SW480 (cell line): ENCODE data around the gene KANK3.
A peak's percentile ranks its signal among the peaks of the same experiment; 100 is the strongest.
"Not testable (repeated sequence)": the region's sequence is repeated elsewhere in the genome, so short reads cannot be mapped to it uniquely, and the experiment has no call there.

Source experiments
- DNase-seq: peaks from one replicate; pipeline ENCODE4 v3.0.0-alpha.2; 2016; ENCODE audit warnings: low spot score

KANK3 gene

GRCh38 chr19:8316351-8317125, 26.5 kb downstream of the KANK3 start:
- no peak for DNase-seq

GRCh38 chr19:8314981-8315640, 28.0 kb downstream of the KANK3 start:
- DNase-seq: not testable (repeated sequence)

- no peak for DNase-seq
Measured at GRCh38 chr19:8311461-8312260, 31.4 kb downstream of the KANK3 start.

DNA sequence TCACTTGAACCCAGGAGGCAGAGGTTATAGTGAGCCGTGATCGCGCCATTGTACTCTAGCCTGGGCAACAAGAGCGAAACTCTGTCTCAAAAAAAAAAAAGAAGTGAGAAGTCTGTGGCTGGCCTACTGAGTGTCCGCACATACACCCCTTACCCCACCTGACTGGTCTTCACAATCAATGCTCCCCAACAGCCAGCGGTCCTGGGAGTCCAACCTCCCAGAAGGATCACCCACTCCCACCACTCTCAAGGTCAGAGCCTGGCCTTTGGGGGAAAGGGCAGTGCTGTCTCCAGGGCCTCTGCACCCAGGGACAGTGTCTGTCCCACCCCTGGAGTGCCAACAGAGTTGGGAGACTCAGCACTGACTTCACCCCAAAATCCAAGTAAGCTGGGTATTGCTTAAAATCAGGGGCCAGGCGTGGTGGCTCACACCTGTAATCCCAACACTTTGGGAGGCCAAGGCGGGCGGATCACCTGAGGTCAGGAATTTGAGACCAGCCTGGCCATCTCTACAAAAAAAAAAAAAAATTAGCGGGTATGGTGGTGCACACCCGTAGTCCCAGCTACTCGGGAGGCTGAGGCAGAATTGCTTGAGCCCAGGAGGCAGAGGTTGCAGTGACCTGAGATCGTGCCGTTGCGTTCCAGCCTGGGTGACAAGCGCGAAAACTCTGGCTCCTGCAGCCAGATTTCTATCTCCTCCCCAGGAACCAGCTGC, 32.6 kb downstream of the KANK3 start:
- no peak for DNase-seq

DNA sequence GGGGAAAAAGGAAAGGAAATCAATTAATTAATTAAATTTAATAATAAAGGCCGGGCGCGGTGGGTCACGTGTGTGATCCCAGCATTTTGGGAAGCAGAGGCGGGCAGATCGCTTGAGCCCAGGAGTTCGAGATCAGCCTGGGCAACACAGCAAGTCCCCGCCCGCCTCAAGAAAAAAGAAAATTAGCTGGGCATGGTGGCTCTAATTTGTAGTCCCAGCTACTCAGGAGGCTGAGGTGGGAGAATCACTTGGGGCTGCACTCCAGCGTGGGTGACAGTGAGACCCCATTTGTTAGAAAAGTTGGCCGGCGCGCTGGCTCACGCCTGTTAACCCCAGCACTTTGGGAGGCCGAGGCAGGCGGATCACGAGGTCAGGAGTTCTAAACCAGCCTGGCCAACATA, 34.2 kb downstream of the KANK3 start:
- no peak for DNase-seq

DNA sequence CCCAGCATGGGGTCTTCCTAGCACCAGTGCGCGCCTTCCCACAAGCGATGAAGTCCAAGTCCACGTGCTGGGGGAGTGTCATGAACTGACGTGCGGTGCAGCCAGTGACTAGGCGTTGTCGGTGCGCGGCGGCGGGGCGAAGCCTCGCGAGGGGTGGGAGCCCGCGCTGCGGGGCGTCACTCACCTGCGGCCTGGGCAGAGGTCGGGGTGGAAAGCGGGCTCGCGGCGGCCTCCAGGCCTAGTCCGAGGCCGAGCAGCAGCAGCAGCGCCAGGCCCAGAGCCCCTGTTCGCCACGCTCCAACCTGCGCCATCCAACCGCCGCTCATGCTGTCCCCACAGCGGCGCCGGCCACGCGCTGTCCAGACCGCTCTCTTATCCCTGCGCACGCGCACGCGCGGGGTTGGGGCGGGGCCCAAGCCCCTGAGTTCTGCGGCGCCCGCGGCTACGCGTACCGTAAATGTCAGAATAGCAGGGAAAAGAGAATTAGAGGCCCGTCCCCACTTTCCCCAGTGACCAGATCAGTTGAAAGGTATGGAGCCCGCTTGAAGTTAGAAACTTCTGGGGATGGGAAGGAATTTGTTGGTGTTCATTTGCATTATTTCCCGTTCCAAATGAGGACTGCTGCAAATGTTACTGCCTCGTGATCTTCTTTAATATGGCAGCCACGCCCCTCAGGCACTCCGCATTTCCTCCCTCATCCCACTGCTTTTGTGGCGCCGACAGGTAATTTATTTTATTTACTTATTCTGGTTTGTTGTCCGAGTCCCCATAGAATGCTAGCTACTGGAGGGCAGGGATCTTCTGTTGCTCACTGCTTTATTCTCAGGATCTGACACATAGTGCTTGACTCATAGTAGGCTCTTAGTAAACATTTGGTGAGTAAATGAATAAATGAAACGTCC, 34.8 kb downstream of the KANK3 start, which contains the start of gene CD320:
Gene CD320, minus strand, starts transcription at position 394 of the 902 bp plus-strand sequence. Its CDS starts 68 bp downstream, at position 326.
- DNase-seq: peak; percentile 90

DNA sequence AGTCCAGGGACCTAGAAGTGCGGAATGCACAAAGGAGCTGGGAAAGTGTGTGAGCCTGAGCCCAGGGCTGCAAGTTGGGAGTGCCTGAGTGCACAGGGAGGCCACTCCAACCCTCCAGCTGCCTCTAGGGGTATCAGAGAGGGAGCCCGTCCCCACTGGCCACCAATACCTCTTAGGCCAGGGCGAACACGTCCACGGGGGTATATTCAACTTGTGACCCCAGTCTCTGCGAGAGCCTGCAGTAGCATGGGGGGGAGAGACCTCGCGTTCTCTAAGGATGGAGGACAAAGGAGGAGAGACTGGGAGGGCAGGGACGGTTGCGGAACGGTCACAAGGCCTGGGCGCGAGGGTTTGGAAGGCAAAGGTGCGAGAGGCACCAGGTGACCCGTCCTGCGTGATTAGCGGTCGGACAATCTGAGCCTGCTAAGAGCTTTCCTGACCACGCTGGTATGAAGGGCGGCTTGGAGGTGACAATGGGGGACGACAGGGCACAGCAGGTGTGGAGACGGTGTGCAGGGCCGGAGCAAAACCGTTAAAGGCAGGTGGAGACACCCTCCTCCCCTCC, 35.6 kb downstream of the KANK3 start:
- DNase-seq: no peak

GRCh38 chr19:8306235-8307054, 36.6 kb downstream of the KANK3 start:
- DNase-seq: no peak

DNA sequence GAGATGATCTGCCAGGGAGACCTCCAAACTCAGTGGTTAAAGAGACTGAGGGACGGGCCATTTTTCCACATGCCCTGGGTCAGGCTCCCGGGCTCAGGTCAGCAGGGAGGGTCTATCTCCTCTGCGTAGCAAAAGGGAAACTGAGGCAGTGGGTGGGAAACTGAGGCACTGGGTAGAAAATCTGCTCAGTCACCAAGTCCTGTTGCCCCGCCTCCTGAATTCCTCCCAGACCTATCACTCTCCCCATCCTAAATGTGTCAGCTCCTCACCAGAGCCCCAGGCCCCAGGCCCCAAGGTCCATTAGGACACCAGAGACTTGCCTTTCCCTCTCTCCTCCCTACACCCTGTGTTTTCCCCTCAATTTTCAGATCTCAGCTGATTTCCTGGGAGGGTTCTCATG, 37.3 kb downstream of the KANK3 start:
- DNase-seq: no peak

DNA sequence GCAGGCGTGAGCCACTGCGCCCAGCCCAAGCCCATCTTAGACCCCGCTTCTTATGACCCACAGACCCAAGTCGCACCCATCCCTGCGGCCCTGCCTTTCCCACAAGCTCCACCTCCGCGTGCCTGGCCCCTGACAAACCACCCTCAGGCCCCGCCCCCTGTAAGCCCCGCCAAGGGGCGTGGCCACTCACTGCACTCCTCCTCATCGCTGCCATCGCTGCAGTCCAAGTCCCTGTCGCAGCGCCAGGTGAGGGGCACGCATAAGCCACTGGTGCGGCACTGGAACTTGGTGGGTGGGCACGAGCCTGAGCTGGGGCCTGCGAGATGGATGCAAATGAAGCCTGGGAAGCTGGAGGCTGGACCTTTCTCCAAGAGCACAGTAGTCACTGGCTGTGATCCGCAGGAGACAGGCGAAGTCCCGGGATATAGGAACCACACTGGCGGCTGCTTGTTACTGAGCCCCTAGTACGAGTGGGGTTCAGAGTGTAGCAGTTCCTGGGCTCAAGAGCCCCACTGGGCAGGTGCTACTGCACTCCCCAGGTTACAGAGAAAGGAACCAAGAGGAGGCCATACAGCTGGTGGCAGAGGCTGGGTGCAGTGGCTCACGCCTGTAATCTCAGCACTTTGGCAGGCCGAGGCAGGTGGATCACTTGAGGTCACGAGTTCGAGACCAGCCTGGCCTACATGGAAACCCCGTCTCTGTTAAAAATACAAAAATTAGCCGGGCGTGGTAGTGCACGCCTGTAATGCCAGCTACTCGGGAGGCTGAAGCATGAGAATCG, 38.0 kb downstream of the KANK3 start:
- no peak for DNase-seq

DNA sequence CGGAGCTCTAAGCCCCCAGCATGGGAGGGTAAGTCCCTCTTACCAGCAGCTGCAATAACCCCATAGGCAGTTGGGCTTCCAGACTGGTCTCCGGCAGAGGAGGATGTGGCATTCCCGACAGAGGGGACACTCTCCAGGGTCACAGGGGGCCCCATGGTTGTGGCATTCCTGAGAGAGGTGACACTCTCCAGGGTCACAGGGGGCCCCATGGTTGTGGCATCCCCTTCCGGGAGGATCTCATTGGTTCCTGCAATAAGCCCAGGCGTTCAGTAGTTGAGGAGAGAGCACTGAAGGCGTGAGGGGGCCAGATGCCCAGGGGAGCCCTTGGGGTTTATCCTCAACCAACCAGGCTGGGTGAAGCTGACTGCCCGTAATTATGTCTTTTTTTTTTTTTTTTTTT, 40.3 kb downstream of the KANK3 start:
- DNase-seq: no peak

- no peak for DNase-seq
Measured at GRCh38 chr19:8302357-8302691, 40.7 kb downstream of the KANK3 start.

DNA sequence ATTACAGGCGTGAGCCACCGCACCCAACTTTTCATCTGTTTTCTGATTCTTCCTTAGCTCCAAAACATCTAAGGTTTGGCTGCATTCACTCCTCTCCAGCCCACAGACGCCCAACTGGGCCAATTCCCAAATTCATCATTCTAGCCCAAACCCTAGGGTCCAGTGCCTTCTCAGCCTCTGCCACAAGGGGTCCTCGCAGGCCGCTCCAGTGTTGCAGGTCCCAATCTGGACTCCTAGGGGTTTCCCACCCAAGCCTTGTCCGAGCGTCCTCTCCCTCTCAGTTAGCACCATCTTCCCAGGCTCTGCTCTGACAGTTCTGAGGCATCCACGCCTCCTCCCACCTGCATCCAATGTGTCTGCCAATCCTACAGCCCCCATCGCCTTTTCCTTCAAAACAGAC, 51.7 kb downstream of the KANK3 start:
- DNase-seq: not testable (repeated sequence)

- DNase-seq: not testable (repeated sequence)
Measured at GRCh38 chr19:8276508-8276907, 66.6 kb downstream of the KANK3 start.
